Endothelial cell of umbilical vein (primary cell): ENCODE data around the gene DNAJB8.

Experiments
- CTCF ChIP-seq, 2 donors: IDR thresholded peaks; 1 replicate in 1 of 2; 2 replicates in 1 of 2; pipeline ENCODE4 v1.5.1; 2011; ENCODE audit warnings: low read length in 2 of 2, mild to moderate bottlenecking in 2 of 2, moderate library complexity in 2 of 2, control low read depth in 1 of 2, inconsistent platforms in 1 of 2, low read depth in 1 of 2; ENCODE audit not compliant: insufficient read depth in 1 of 2; ENCODE audit errors: extremely low read depth in 1 of 2
- POLR2A ChIP-seq: IDR thresholded peaks from 2 replicates; pipeline ENCODE4 v1.6.1; 2012; ENCODE audit warnings: low read depth, mild to moderate bottlenecking, control low read depth, low read length
- POLR2AphosphoS5 ChIP-seq: IDR thresholded peaks from 2 replicates; pipeline ENCODE4 v1.6.1; 2012; ENCODE audit warnings: low read depth, mild to moderate bottlenecking, control low read depth, low read length, moderate library complexity; ENCODE audit not compliant: insufficient read depth

- no peak for TF ChIP-seq POLR2A
- no peak for TF ChIP-seq CTCF (IDR thresholded peaks at IDR 0.05; ENCODE audit: extremely low read depth in 1 of 2, insufficient read depth in 1 of 2, low read depth in 1 of 2, low read length in 2 of 2)
- TF ChIP-seq POLR2AphosphoS5 = no peak
Measured at GRCh38 chr3:128455786-128456748, 10.6 kb downstream of the DNAJB8 start.
